ENCODE results near the gene EVX2.

DNA sequence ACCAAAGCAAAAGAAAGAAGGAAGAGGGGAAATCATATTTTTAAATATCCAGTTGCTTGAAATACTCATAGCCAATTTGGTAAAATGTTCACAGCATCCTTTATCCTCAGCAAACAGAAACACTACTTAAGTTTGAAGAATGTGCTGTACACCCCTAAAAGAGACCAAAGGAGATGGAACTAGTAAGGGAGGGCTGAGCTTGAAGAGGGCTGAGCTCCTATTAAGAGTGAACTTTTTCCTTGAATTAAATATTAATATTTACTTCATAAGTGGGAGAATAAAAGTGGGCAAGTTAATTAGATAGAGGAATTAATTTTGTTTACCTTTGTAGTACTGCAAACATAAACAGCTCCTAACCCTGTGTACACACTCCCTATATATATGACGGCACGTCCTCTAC, 7.0 kb downstream of the EVX2 start:
- TF ChIP-seq, protein P1, sequence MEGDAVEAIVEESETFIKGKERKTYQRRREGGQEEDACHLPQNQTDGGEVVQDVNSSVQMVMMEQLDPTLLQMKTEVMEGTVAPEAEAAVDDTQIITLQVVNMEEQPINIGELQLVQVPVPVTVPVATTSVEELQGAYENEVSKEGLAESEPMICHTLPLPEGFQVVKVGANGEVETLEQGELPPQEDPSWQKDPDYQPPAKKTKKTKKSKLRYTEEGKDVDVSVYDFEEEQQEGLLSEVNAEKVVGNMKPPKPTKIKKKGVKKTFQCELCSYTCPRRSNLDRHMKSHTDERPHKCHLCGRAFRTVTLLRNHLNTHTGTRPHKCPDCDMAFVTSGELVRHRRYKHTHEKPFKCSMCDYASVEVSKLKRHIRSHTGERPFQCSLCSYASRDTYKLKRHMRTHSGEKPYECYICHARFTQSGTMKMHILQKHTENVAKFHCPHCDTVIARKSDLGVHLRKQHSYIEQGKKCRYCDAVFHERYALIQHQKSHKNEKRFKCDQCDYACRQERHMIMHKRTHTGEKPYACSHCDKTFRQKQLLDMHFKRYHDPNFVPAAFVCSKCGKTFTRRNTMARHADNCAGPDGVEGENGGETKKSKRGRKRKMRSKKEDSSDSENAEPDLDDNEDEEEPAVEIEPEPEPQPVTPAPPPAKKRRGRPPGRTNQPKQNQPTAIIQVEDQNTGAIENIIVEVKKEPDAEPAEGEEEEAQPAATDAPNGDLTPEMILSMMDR (IDR thresholded peaks at IDR 0.05) = no peak
- TF ChIP-seq POLR2A (IDR thresholded peaks at IDR 0.05) (no peak), POLR2AphosphoS5 (IDR thresholded peaks at IDR 0.05) (no peak), EP300 (IDR thresholded peaks at IDR 0.05) (no peak)
